Left lung (tissue), 10 donors: Measurements from ENCODE around the gene MBL2. TPM values are rescaled to one million over a fixed set of nuclear protein-coding genes. Genes with fewer than 3 reads are reported as not detected.
A peak's percentile ranks its signal among the peaks of the same experiment; 100 is the strongest.

Source experiments
- ATAC-seq: fragments of 200-7000 bp; cut with Tn5 transposase; one replicate; pipeline ENCODE4 v1.9.1; 2020; ENCODE audit warnings: moderate library complexity
- DNase-seq, 4 donors: peaks; one replicate each; pipeline ENCODE4 v3.0.0-alpha.2; 2013 to 2020
- H3K27ac ChIP-seq, 2 donors: fragments of 200-600 bp; sonication (generic) in 1 of 2; one replicate each; pipeline versions ENCODE4 v1.5.0 to v1.8.0; 2020 to 2021
- H3K27me3 ChIP-seq, 2 donors: fragments of 200-600 bp; sonication (generic) in 1 of 2; one replicate each; pipeline versions ENCODE4 v1.5.0 to v1.8.0; 2020 to 2021
- H3K36me3 ChIP-seq, 2 donors: fragments of 200-600 bp; sonication (generic) in 1 of 2; one replicate each; pipeline versions ENCODE4 v1.5.0 to v1.8.0; 2020 to 2021
- H3K4me1 ChIP-seq, 2 donors: fragments of 200-600 bp; one replicate each; pipeline ENCODE4 v1.8.0; 2021
- H3K4me3 ChIP-seq, 2 donors: fragments of 200-600 bp; sonication (generic) in 1 of 2; one replicate each; pipeline versions ENCODE4 v1.5.0 to v1.8.0; 2020 to 2021; ENCODE audit warnings: mild to moderate bottlenecking in 1 of 2
- H3K9me3 ChIP-seq, 2 donors: fragments of 200-600 bp; sonication (generic) in 1 of 2; one replicate each; pipeline versions ENCODE4 v1.5.0 to v1.8.0; 2020 to 2021
- intact Hi-C, 2 donors: fragments of 100-400 bp; cut with DNase I; formaldehyde crosslinking; loops; one replicate each; pipeline versions ENCODE4 v1.11.2 to v1.14.2; 2022
- polyA plus RNA-seq, 6 donors: library from polyadenylated mRNA; unstranded; fragments of 120-200 nt; gene quantifications; one replicate each; pipeline ENCODE4 v1.2.1, GENCODE V29; 2013; ENCODE audit not compliant: insufficient read length in 6 of 6
- total RNA-seq, 2 donors: library from RNA; stranded (reverse); fragmentation: NEBNext Ultra II Directional; extraction: Animal tissue kit (Norgen Biotek cat#: 25700); gene quantifications; one replicate each; pipeline ENCODE4 v1.2.1, GENCODE V29; 2021
- TF ChIP-seq, protein P1 (sequence below), 2 donors: fragments of 200-600 bp; sonication (generic) in 1 of 2; IDR thresholded peaks; one replicate each; pipeline versions ENCODE4 v1.5.0 to v1.8.0; 2021; ENCODE audit warnings: antibody characterized with exemption in 2 of 2
- donor health status: DM: no; HTN: yes; CAD: no.
- donor health status: DM: no; HTN: no; CAD: no.

MBL2 gene
- total and polyA plus RNA-seq, 8 donors = not detected

- ATAC-seq = no peak
- intact Hi-C loops = loop anchor here in 1 of 2 donors (5.0 kb wide), 1 partner anchor 36 kb away; no protein-coding TSS in a partner anchor
- no peaks in the 10 kb centered on the region for H3K4me1 ChIP-seq
Observed at GRCh38 chr10:52778511-52779392, 6.2 kb upstream of the MBL2 start.

GRCh38 chr10:52777414-52777813 lies 4.8 kb upstream of the MBL2 start:
- no peak for ATAC-seq

More at GRCh38 chr10:52778511-52779392, 6.2 kb upstream of the MBL2 start:
- no peak overlapping the region for H3K4me3 ChIP-seq
- no peak overlapping the region for H3K27ac ChIP-seq
- TF ChIP-seq, protein P1, sequence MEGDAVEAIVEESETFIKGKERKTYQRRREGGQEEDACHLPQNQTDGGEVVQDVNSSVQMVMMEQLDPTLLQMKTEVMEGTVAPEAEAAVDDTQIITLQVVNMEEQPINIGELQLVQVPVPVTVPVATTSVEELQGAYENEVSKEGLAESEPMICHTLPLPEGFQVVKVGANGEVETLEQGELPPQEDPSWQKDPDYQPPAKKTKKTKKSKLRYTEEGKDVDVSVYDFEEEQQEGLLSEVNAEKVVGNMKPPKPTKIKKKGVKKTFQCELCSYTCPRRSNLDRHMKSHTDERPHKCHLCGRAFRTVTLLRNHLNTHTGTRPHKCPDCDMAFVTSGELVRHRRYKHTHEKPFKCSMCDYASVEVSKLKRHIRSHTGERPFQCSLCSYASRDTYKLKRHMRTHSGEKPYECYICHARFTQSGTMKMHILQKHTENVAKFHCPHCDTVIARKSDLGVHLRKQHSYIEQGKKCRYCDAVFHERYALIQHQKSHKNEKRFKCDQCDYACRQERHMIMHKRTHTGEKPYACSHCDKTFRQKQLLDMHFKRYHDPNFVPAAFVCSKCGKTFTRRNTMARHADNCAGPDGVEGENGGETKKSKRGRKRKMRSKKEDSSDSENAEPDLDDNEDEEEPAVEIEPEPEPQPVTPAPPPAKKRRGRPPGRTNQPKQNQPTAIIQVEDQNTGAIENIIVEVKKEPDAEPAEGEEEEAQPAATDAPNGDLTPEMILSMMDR (IDR thresholded peaks at IDR 0.05) = peak in 1 of 2 donors; percentile 29
- no peaks in the 10 kb centered on the region for H3K36me3 ChIP-seq
- H3K27me3 ChIP-seq = peaks cover 0 to 21% of the 10 kb centered on the region in 2 donors
- H3K9me3 ChIP-seq = no peaks in the 10 kb centered on the region
- peak in 3 of 4 donors; percentile 43 to 78 (median 68) for DNase-seq

GRCh38 chr10:52776471-52776903 lies 3.9 kb upstream of the MBL2 start:
- no peak overlapping the region for H3K27ac ChIP-seq
- H3K9me3 ChIP-seq = no peaks in the 10 kb centered on the region
- ATAC-seq = no peak
- H3K27me3 ChIP-seq = peaks cover 0 to 21% of the 10 kb centered on the region in 2 donors
- no peaks in the 10 kb centered on the region for H3K4me1 ChIP-seq
- no peaks in the 10 kb centered on the region for H3K36me3 ChIP-seq
- TF ChIP-seq, protein P1 (IDR thresholded peaks at IDR 0.05) = no peak
- H3K4me3 ChIP-seq = no peak overlapping the region
- DNase-seq = no peak
- intact Hi-C loops = loop anchor here in 1 of 2 donors (5.0 kb wide), 1 partner anchor 34 kb away; no protein-coding TSS in a partner anchor

More at GRCh38 chr10:52777414-52777813, 4.8 kb upstream of the MBL2 start:
- Histone ChIP-seq H3K4me3 (no peak overlapping the region), H3K27ac (no peak overlapping the region), H3K9me3 (no peaks in the 10 kb centered on the region), H3K27me3 (peaks cover 0 to 21% of the 10 kb centered on the region in 2 donors), H3K4me1 (no peaks in the 10 kb centered on the region), H3K36me3 (no peaks in the 10 kb centered on the region)
- TF ChIP-seq, protein P1 (IDR thresholded peaks at IDR 0.05) = no peak
- DNase-seq = no peak
- intact Hi-C loops = loop anchor here in 1 of 2 donors (5.0 kb wide), 1 partner anchor 35 kb away; no protein-coding TSS in a partner anchor

DNA sequence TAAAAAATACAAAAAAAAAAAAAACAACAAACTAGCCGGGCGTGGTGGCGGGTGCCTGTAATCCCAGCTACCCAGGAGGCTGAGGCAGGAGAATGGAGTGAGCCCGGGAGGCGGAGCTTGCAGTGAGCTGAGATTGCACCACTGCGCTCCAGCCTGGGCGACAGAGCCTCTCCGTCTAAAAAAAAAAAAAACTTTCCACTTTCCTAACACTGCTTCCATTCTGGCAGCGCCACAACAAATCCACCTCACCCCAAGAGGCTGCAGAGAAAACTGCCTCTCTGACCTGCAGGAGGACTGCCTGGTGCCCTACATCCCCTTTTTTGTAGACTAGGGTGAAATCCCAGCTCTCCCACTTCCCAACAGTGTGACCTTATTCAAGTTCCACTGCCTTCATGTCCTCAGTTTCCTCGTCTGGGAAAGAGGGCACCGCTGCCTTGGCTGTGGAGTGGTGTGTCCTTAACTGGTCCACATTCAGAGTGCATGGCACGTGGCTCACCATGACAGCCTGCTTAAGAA lies 2.6 kb upstream of the MBL2 start:
- H3K36me3 ChIP-seq = no peaks in the 10 kb centered on the region

More for the DNA sequence above, 2.6 kb upstream of the MBL2 start:
- DNase-seq (no peak), ATAC-seq (no peak)
- intact Hi-C loops = loop anchor here in 1 of 2 donors (5.0 kb wide), 1 partner anchor 33 kb away; no protein-coding TSS in a partner anchor
- Histone ChIP-seq H3K27me3 (peaks cover 0 to 21% of the 10 kb centered on the region in 2 donors), H3K4me1 (no peaks in the 10 kb centered on the region), H3K27ac (no peak overlapping the region), H3K4me3 (no peak overlapping the region), H3K9me3 (no peaks in the 10 kb centered on the region)
- TF ChIP-seq, protein P1 (IDR thresholded peaks at IDR 0.05) = no peak
